HepG2 (cell line): ENCODE measurements around the gene TCF25. TPM values are rescaled to one million over a fixed set of nuclear protein-coding genes. Genes with fewer than 3 reads are reported as not detected.

Experiments used
- ATRX ChIP-seq: sonication (generic); formaldehyde crosslinking; IDR thresholded peaks from 2 replicates; pipeline ENCODE4 v1.4.0; 2020; ENCODE audit warnings: missing genetic modification reagents, borderline replicate concordance
- BCL6 ChIP-seq: IDR thresholded peaks from 2 replicates; pipeline ENCODE4 v1.6.1; 2016; ENCODE audit warnings: missing genetic modification reagents, missing compliant biosample characterization
- E2F5 ChIP-seq: sonication (generic); formaldehyde crosslinking; conservative IDR thresholded peaks from 2 replicates; pipeline ENCODE4 v1.4.0; 2020; ENCODE audit warnings: missing genetic modification reagents
- FOSL2 ChIP-seq: sonication (generic); formaldehyde crosslinking; IDR thresholded peaks from 2 replicates; pipeline ENCODE4 v1.4.0; 2020; ENCODE audit warnings: missing genetic modification reagents
- FOXP4 ChIP-seq: sonication (generic); formaldehyde crosslinking; IDR thresholded peaks from 2 replicates; pipeline ENCODE4 v1.4.0; 2020; ENCODE audit warnings: missing genetic modification reagents
- IKZF4 ChIP-seq: sonication (generic); formaldehyde crosslinking; IDR thresholded peaks from 2 replicates; pipeline ENCODE4 v1.5.1; 2020; ENCODE audit warnings: borderline replicate concordance, mild to moderate bottlenecking, low read depth, missing genetic modification reagents; ENCODE audit errors: not compliant biosample characterization
- IRF1 ChIP-seq: sonication (generic); formaldehyde crosslinking; IDR thresholded peaks from 2 replicates; pipeline ENCODE4 v1.4.0; 2020; ENCODE audit warnings: low read depth, mild to moderate bottlenecking, missing genetic modification reagents
- IRF2 ChIP-seq: IDR thresholded peaks from 2 replicates; pipeline ENCODE4 v1.6.1; 2018; ENCODE audit warnings: missing genetic modification reagents, missing compliant biosample characterization
- KDM5A ChIP-seq: fragments of 200-600 bp; sonication (generic); IDR thresholded peaks from 2 replicates; pipeline ENCODE4 v1.7.0; 2018; ENCODE audit warnings: antibody characterized with exemption, mild to moderate bottlenecking, low read length, borderline replicate concordance
- NCOA1 ChIP-seq: sonication (generic); formaldehyde crosslinking; IDR thresholded peaks from 2 replicates; pipeline ENCODE4 v1.9.0; 2021; ENCODE audit warnings: missing genetic modification reagents
- NR2C2 ChIP-seq: sonication (generic); formaldehyde crosslinking; IDR thresholded peaks from 2 replicates; pipeline ENCODE4 v1.4.0; 2020; ENCODE audit warnings: missing genetic modification reagents, mild to moderate bottlenecking, moderate library complexity, borderline replicate concordance
- PHF8 ChIP-seq: sonication (generic); formaldehyde crosslinking; IDR thresholded peaks from 2 replicates; pipeline ENCODE4 v1.5.0; 2020; ENCODE audit warnings: missing genetic modification reagents
- PITX1 ChIP-seq: sonication (generic); formaldehyde crosslinking; IDR thresholded peaks from 2 replicates; pipeline ENCODE4 v1.5.1; 2020; ENCODE audit warnings: mild to moderate bottlenecking, missing genetic modification reagents
- RFXAP ChIP-seq: sonication (generic); formaldehyde crosslinking; IDR thresholded peaks from 2 replicates; pipeline ENCODE4 v1.4.0; 2020; ENCODE audit warnings: missing genetic modification reagents, borderline replicate concordance
- SMARCE1 ChIP-seq: fragments of 450-650 bp; IDR thresholded peaks from 2 replicates; pipeline ENCODE4 v1.6.1; 2017; ENCODE audit warnings: borderline replicate concordance
- YY1 ChIP-seq: IDR thresholded peaks from 2 replicates; pipeline ENCODE4 v1.6.1; 2011; ENCODE audit warnings: low read length, low read depth, moderate library complexity, mild to moderate bottlenecking; ENCODE audit not compliant: insufficient read depth, insufficient replicate concordance
- ZNF207 ChIP-seq: fragments of 450-650 bp; IDR thresholded peaks from 2 replicates; pipeline ENCODE4 v1.6.1; 2016; ENCODE audit warnings: antibody characterized with exemption, borderline replicate concordance
- ZNF275 ChIP-seq: sonication (generic); formaldehyde crosslinking; IDR thresholded peaks from 2 replicates; pipeline ENCODE4 v1.8.0; 2022; ENCODE audit warnings: missing genetic modification reagents, mild to moderate bottlenecking, inconsistent platforms, borderline replicate concordance
- ZNF574 ChIP-seq: sonication (generic); formaldehyde crosslinking; IDR thresholded peaks from 2 replicates; pipeline ENCODE4 v1.4.0; 2020; ENCODE audit warnings: missing genetic modification reagents
- ZNF839 ChIP-seq: sonication (generic); formaldehyde crosslinking; IDR thresholded peaks from 2 replicates; pipeline ENCODE4 v1.4.0; 2020; ENCODE audit warnings: missing genetic modification reagents, mild to moderate bottlenecking, borderline replicate concordance
- ZNF891 ChIP-seq: sonication (generic); formaldehyde crosslinking; IDR thresholded peaks from 2 replicates; pipeline ENCODE4 v1.5.0; 2020; ENCODE audit warnings: mild to moderate bottlenecking, missing genetic modification reagents
- polyA plus RNA-seq, 8 experiments: library from polyadenylated mRNA; depleted of rRNA in 3 of 8; stranded (reverse) in 7 of 8; unstranded in 1 of 8; fragments of >200 nt; fragmentation: Illumina TruSeq in 4 of 8; extraction: Trizol in 4 of 8; gene quantifications; 2 replicates each; pipeline versions ENCODE4 v1.2.1 to v1.2.3, GENCODE V29; 2011 to 2016; ENCODE audit warnings: low read depth in 4 of 8, missing spikeins in 1 of 8, mixed read lengths in 1 of 8; ENCODE audit not compliant: insufficient read depth in 1 of 8
- total RNA-seq, 5 experiments: library from RNA; depleted of rRNA; stranded (reverse); fragments of >200 nt; fragmentation: Illumina TruSeq; extraction: Trizol; gene quantifications; 2 replicates each; pipeline ENCODE4 v1.2.3, GENCODE V29; 2016; ENCODE audit warnings: low read depth in 1 of 5

TCF25 gene
- total and polyA plus RNA-seq, 2 of the 13 experiments (the other 11 are each of a cell fraction or from before 2014, with no cell fraction given), result 138 to 206 TPM

GRCh38 chr16:89949121-89949742 is 75.8 kb downstream of the TCF25 start (continued):
- no peak for TF ChIP-seq RFXAP
- no peak for TF ChIP-seq PITX1
- TF ChIP-seq PHF8 (CRISPR knock-in tag), result peak; percentile 23; the same call in 1 of the 2 replicates
- no peak for TF ChIP-seq ZNF275 (CRISPR knock-in tag)
- peak; percentile 53; the same call in 1 of the 2 replicates for TF ChIP-seq ZNF839 (CRISPR knock-in tag)
- TF ChIP-seq IKZF4 (CRISPR knock-in tag), result no peak
- no peak for TF ChIP-seq ZNF207
- no peak for TF ChIP-seq ATRX (CRISPR knock-in tag)
- TF ChIP-seq E2F5, result no peak
- no peak for TF ChIP-seq NR2C2 (CRISPR knock-in tag)
- TF ChIP-seq YY1, result no peak
- no peak for TF ChIP-seq SMARCE1
- peak; percentile 36; the same call in 1 of the 2 replicates for TF ChIP-seq IRF2 (CRISPR knock-in tag)
- no peak for TF ChIP-seq FOSL2 (CRISPR knock-in tag)
- no peak for TF ChIP-seq NCOA1 (CRISPR knock-in tag)
- no peak for TF ChIP-seq IRF1 (CRISPR knock-in tag)
- no peak for TF ChIP-seq BCL6
- 0 out of 2 replicates have a peak, but pooled peaks have one; percentile 44 for TF ChIP-seq ZNF891 (CRISPR knock-in tag)
- no peak for TF ChIP-seq FOXP4 (CRISPR knock-in tag)
- TF ChIP-seq ZNF574 (CRISPR knock-in tag), result peak; percentile 75; the same call in 1 of the 2 replicates
- no peak for TF ChIP-seq KDM5A
